Tibial artery (tissue), 4 donors: ENCODE measurements around the gene TMEM231.
"Not testable (repeated sequence)": the region's sequence is repeated elsewhere in the genome, so short reads cannot be mapped to it uniquely, and the experiment has no call there.

Experiments
- DNase-seq, 2 donors: peaks; one replicate each; pipeline ENCODE4 v3.0.0-alpha.2; 2019
- H3K27ac ChIP-seq, 2 donors: fragments of 200-600 bp; sonication (generic) in 1 of 2; 1 replicate in 1 of 2; 2 replicates in 1 of 2; pipeline ENCODE4 v1.5.1; 2018 to 2019; ENCODE audit warnings: mild to moderate bottlenecking in 1 of 2
- H3K27me3 ChIP-seq, 2 donors: fragments of 200-600 bp; sonication (generic) in 1 of 2; one replicate each; pipeline versions ENCODE4 v1.5.1 to v1.6.0; 2016 to 2019
- H3K36me3 ChIP-seq, 3 donors: fragments of 200-600 bp; sonication (generic) in 2 of 3; one replicate each; pipeline ENCODE4 v1.5.1; 2016 to 2019; ENCODE audit warnings: mild to moderate bottlenecking in 2 of 3
- H3K4me1 ChIP-seq, 4 donors: fragments of 200-600 bp; sonication (generic) in 2 of 4; 1 replicate in 3 of 4; 2 replicates in 1 of 4; pipeline ENCODE4 v1.5.1; 2016 to 2019
- H3K4me3 ChIP-seq, 2 donors: fragments of 200-600 bp; sonication (generic) in 1 of 2; 1 replicate in 1 of 2; 2 replicates in 1 of 2; pipeline ENCODE4 v1.5.1; 2018 to 2019; ENCODE audit warnings: mild to moderate bottlenecking in 2 of 2
- H3K9me3 ChIP-seq, 3 donors: fragments of 200-600 bp; sonication (generic) in 1 of 3; one replicate each; pipeline ENCODE4 v1.5.1; 2016 to 2019
- intact Hi-C: fragments of 100-400 bp; cut with DNase I; formaldehyde crosslinking; loops from one replicate; pipeline ENCODE4 v1.15.0; 2023; ENCODE audit warnings: low total_unique reads
- TF ChIP-seq, protein P1 (sequence below), 2 experiments: fragments of 200-600 bp in 1 of 2; fragments of 450-650 bp in 1 of 2; IDR thresholded peaks; one replicate each; pipeline ENCODE4 v1.5.1; 2017 to 2019; ENCODE audit warnings: antibody characterized with exemption in 2 of 2, mild to moderate bottlenecking in 1 of 2, moderate library complexity in 1 of 2

Gene TMEM231

GRCh38 chr16:75552951-75553350 is 3.1 kb downstream of the TMEM231 start:
- DNase-seq, result no peak
- H3K4me3 ChIP-seq, result no peak overlapping the region
- H3K36me3 ChIP-seq, result no peaks in the 10 kb centered on the region
- no peak overlapping the region for H3K27ac ChIP-seq
- TF ChIP-seq, protein P1, sequence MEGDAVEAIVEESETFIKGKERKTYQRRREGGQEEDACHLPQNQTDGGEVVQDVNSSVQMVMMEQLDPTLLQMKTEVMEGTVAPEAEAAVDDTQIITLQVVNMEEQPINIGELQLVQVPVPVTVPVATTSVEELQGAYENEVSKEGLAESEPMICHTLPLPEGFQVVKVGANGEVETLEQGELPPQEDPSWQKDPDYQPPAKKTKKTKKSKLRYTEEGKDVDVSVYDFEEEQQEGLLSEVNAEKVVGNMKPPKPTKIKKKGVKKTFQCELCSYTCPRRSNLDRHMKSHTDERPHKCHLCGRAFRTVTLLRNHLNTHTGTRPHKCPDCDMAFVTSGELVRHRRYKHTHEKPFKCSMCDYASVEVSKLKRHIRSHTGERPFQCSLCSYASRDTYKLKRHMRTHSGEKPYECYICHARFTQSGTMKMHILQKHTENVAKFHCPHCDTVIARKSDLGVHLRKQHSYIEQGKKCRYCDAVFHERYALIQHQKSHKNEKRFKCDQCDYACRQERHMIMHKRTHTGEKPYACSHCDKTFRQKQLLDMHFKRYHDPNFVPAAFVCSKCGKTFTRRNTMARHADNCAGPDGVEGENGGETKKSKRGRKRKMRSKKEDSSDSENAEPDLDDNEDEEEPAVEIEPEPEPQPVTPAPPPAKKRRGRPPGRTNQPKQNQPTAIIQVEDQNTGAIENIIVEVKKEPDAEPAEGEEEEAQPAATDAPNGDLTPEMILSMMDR (IDR thresholded peaks at IDR 0.05), result no peak
- H3K9me3 ChIP-seq, result no peaks in the 10 kb centered on the region
- peaks cover 0 to 11% (median 5%) of the 10 kb centered on the region in 4 donors for H3K4me1 ChIP-seq
- H3K27me3 ChIP-seq, result no peaks in the 10 kb centered on the region
- intact Hi-C loops, result no loop called here

- Histone ChIP-seq H3K27me3 (no peaks in the 10 kb centered on the region), H3K4me1 (peaks cover 0 to 3% (median 0%) of the 10 kb centered on the region in 4 donors), H3K36me3 (no peaks in the 10 kb centered on the region), H3K27ac (no peak overlapping the region), H3K9me3 (no peaks in the 10 kb centered on the region), H3K4me3 (no peak overlapping the region)
- peak; percentile 50 to 73 for DNase-seq
- intact Hi-C loops, result no loop called here
- TF ChIP-seq, protein P1 (IDR thresholded peaks at IDR 0.05), result peak in 1 of 2 experiments; percentile 19
Observed at GRCh38 chr16:75550211-75550662, 5.8 kb downstream of the TMEM231 start.

DNA sequence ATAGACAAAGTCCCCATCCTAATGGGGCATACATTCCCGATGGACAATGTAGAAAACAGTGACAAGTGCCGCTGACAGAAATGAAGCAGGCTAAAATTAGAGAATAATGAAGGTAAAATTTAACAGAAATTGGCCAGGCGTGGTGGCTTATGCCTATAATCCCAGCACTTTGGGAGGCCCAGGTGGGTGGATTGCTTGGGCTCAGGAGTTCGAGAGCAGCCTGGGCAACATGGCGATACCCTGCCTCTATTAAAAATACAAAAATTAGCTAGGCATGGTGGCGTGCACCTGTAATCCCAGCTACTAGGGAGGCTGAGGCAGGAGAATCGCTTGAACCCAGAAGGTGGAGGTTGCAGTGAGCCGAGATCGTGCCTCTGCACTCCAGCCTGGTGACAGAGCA is 7.6 kb downstream of the TMEM231 start:
- H3K4me3 ChIP-seq, DNase-seq, H3K27ac ChIP-seq, H3K9me3 ChIP-seq, H3K27me3 ChIP-seq, intact Hi-C loops, H3K4me1 ChIP-seq: not testable (repeated sequence)
- H3K36me3 ChIP-seq, result peaks cover 0 to 11% (median 0%) of the 10 kb centered on the region in 3 donors

DNA sequence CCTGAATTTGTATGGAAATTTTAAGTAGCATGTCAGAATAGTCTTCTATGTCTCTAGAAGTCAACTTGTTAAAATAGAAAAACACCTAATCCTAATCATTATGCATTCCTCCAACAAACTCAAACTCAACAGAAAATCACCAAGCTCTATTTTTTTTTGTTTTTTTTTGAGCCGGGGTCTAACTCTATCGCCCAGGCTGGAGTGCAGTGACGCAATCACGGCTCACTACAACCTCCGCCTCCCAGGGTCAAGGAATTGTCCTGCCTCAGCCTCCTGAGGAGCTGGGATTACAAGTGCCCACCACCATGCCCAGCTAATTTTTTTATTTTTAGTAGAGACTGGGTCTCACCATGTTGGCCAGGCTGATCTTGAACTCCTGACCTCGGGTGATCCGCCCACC is 9.8 kb downstream of the TMEM231 start:
- DNase-seq, result no peak
- Histone ChIP-seq H3K36me3 (peaks cover 0 to 16% (median 0%) of the 10 kb centered on the region in 3 donors), H3K27ac (no peak overlapping the region), H3K27me3 (no peaks in the 10 kb centered on the region), H3K4me3 (no peak overlapping the region), H3K9me3 (no peaks in the 10 kb centered on the region), H3K4me1 (no peaks in the 10 kb centered on the region)
- intact Hi-C loops, result no loop called here
- TF ChIP-seq, protein P1 (IDR thresholded peaks at IDR 0.05), result no peak

DNA sequence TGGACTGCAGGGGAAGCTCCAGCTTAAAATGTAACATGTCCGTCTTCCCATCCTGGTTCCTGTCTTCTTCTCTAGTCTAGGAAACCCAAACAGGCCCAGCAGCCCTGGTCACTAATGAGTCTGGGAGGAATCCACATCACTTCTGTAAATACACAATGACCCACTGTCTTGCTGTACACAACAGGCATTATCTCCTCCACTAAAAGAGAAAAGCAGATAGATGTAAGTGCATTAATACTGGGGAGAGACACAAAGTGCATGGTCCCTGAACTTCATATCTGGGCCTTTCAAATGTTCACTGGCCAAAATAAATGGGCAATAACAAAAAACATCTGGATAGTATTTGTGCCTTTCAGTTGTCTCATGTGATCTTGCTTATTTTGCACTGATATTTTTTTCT is 10.2 kb downstream of the TMEM231 start:
- H3K27me3 ChIP-seq, H3K4me1 ChIP-seq, H3K9me3 ChIP-seq, DNase-seq, H3K27ac ChIP-seq, H3K4me3 ChIP-seq, intact Hi-C loops: not testable (repeated sequence)
- peaks cover 0 to 16% (median 0%) of the 10 kb centered on the region in 3 donors for H3K36me3 ChIP-seq

- H3K27ac ChIP-seq, H3K27me3 ChIP-seq, DNase-seq, intact Hi-C loops, H3K4me3 ChIP-seq, H3K4me1 ChIP-seq, H3K9me3 ChIP-seq: not testable (repeated sequence)
- H3K36me3 ChIP-seq, result peaks cover 0 to 16% (median 0%) of the 10 kb centered on the region in 3 donors
Observed at GRCh38 chr16:75542462-75542861, 13.6 kb downstream of the TMEM231 start.

DNA sequence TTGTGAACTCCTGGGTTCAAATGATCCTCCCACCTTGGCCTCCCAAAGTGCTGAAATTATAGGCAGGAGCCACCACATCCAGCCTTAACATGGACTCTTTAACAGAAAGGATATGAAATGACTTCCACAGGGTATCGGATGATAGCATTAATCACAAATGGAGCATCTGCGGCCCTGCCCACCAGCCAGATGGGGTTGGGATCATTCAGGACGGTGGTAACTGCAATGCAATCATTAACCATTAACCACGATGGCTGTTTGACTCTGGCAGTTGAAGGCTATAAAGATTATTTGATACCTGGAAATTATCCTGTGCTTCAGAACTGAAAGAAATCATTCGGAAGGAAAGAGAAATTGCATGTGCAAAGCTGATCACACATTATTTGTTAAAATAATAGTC is 14.8 kb downstream of the TMEM231 start:
- H3K27ac ChIP-seq, result no peak overlapping the region
- no peaks in the 10 kb centered on the region for H3K27me3 ChIP-seq
- no peaks in the 10 kb centered on the region for H3K9me3 ChIP-seq
- peaks cover 0 to 5% (median 2%) of the 10 kb centered on the region in 4 donors for H3K4me1 ChIP-seq
- no peak overlapping the region for H3K4me3 ChIP-seq
- no peak for DNase-seq
- TF ChIP-seq, protein P1 (IDR thresholded peaks at IDR 0.05), result no peak
- intact Hi-C loops, result no loop called here
- peaks cover 0 to 16% (median 0%) of the 10 kb centered on the region in 3 donors for H3K36me3 ChIP-seq

DNA sequence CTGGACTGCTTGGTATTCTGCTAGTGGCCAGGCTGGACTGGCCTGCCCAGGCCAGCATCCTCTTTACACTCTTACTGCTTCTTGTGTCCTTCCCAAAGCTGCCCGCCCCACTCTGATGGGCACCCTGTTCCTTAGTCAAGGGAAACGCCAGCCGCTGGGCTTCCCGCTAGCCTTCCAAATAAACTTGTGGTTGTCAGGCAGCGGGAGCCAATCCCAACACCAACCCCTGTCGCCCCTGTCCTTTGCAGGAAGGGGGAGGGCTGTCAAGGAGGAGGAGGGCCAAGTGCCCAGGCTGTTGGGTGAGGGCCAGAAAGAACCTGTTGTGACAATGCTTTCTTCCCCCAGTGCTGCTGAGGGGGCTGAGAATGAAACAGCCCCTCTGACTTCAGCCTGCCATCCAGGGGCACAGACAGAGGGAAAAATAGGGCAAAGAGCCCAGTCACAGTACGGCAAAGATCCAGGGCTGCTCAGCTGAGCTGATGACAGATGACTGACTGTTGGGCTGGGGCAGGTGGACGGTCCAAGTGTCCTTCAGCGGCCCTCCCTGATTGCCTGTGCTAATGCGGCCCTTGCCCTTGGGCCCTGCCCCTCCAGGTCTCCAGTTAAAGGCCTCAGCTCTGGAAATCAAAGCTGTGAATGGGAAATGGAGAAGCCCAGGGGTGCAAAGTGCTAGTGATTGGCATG is 17.0 kb downstream of the TMEM231 start:
- DNase-seq, H3K4me3 ChIP-seq, H3K9me3 ChIP-seq, H3K27me3 ChIP-seq, intact Hi-C loops, H3K36me3 ChIP-seq: not testable (repeated sequence)
- Histone ChIP-seq H3K4me1 (peaks cover 0 to 14% (median 2%) of the 10 kb centered on the region in 4 donors), H3K27ac (peak overlapping the region; percentile 31 to 45)
